ENCODE results near the gene ALDH9A1.
"Not testable (repeated sequence)": the region's sequence is repeated elsewhere in the genome, so short reads cannot be mapped to it uniquely, and the experiment has no call there.

ALDH9A1 gene

GRCh38 chr1:165703648-165704047, 5.3 kb upstream of the ALDH9A1 start:
- Mint-ChIP-seq H3K4me1 (peaks cover 2% of the 10 kb centered on the region), H3K27me3 (peaks cover 9% of the 10 kb centered on the region), H3K9me3 (no peaks in the 10 kb centered on the region), H3K27ac (no peak overlapping the region), H3K36me3 (no peaks in the 10 kb centered on the region), H3K4me3 (no peak overlapping the region)
- DNase-seq (ENCODE audit: low spot score in 2 of 2) (no peak), ATAC-seq (ENCODE audit: low read depth) (no peak)

- H3K9me3 Mint-ChIP-seq; H3K36me3 Mint-ChIP-seq; DNase-seq (ENCODE audit: low spot score in 2 of 2); ATAC-seq (ENCODE audit: low read depth); H3K27me3 Mint-ChIP-seq; H3K4me1 Mint-ChIP-seq; H3K27ac Mint-ChIP-seq; H3K4me3 Mint-ChIP-seq: not testable (repeated sequence)
These were observed 3.6 kb upstream of the ALDH9A1 start for GRCh38 chr1:165701922-165702321.

GRCh38 chr1:165699577-165699976, 1.2 kb upstream of the ALDH9A1 start:
- Mint-ChIP-seq H3K4me3 (no peak overlapping the region), H3K9me3 (no peaks in the 10 kb centered on the region), H3K27ac (no peak overlapping the region), H3K4me1 (peaks cover 14% of the 10 kb centered on the region), H3K36me3 (no peaks in the 10 kb centered on the region), H3K27me3 (no peaks in the 10 kb centered on the region)
- ATAC-seq (ENCODE audit: low read depth) (no peak), DNase-seq (ENCODE audit: low spot score in 2 of 2) (no peak)

- peak overlapping the region; percentile 99 for H3K4me3 Mint-ChIP-seq
- ATAC-seq (ENCODE audit: low read depth) (no peak), DNase-seq (ENCODE audit: low spot score in 2 of 2) (no peak)
- H3K36me3 Mint-ChIP-seq, result peaks cover 3% of the 10 kb centered on the region
- peak overlapping the region; percentile 96 for H3K27ac Mint-ChIP-seq
- peaks cover 14% of the 10 kb centered on the region for H3K4me1 Mint-ChIP-seq
- no peaks in the 10 kb centered on the region for H3K9me3 Mint-ChIP-seq
- no peaks in the 10 kb centered on the region for H3K27me3 Mint-ChIP-seq
These were observed 345 bp upstream of the ALDH9A1 start for GRCh38 chr1:165698761-165699052.

GRCh38 chr1:165697491-165697880, 876 bp downstream of the ALDH9A1 start:
- Mint-ChIP-seq H3K27me3 (no peaks in the 10 kb centered on the region), H3K4me3 (peak overlapping the region; percentile 99), H3K9me3 (no peaks in the 10 kb centered on the region), H3K27ac (peak overlapping the region; percentile 96), H3K4me1 (peaks cover 14% of the 10 kb centered on the region), H3K36me3 (peaks cover 7% of the 10 kb centered on the region)
- DNase-seq (ENCODE audit: low spot score in 2 of 2) (no peak), ATAC-seq (ENCODE audit: low read depth) (no peak)

- Mint-ChIP-seq H3K9me3 (no peaks in the 10 kb centered on the region), H3K4me3 (peak overlapping the region; percentile 38), H3K4me1 (peaks cover 19% of the 10 kb centered on the region), H3K36me3 (peaks cover 15% of the 10 kb centered on the region), H3K27ac (peak overlapping the region; percentile 73), H3K27me3 (no peaks in the 10 kb centered on the region)
- DNase-seq (ENCODE audit: low spot score in 2 of 2), result no peak
- ATAC-seq (ENCODE audit: low read depth), result no peak
These were observed 1.7 kb downstream of the ALDH9A1 start for GRCh38 chr1:165696625-165697100.

- H3K4me1 Mint-ChIP-seq, result peaks cover 24% of the 10 kb centered on the region
- no peaks in the 10 kb centered on the region for H3K27me3 Mint-ChIP-seq
- no peak overlapping the region for H3K4me3 Mint-ChIP-seq
- no peak overlapping the region for H3K27ac Mint-ChIP-seq
- no peaks in the 10 kb centered on the region for H3K9me3 Mint-ChIP-seq
- no peak for DNase-seq (ENCODE audit: low spot score in 2 of 2)
- no peak for ATAC-seq (ENCODE audit: low read depth)
- peaks cover 24% of the 10 kb centered on the region for H3K36me3 Mint-ChIP-seq
These were observed 3.3 kb downstream of the ALDH9A1 start for GRCh38 chr1:165695031-165695430.

GRCh38 chr1:165688046-165688445, 10.3 kb downstream of the ALDH9A1 start:
- no peak overlapping the region for H3K4me3 Mint-ChIP-seq
- no peaks in the 10 kb centered on the region for H3K27me3 Mint-ChIP-seq
- H3K27ac Mint-ChIP-seq, result no peak overlapping the region
- peaks cover 29% of the 10 kb centered on the region for H3K36me3 Mint-ChIP-seq
- DNase-seq (ENCODE audit: low spot score in 2 of 2), result no peak
- ATAC-seq (ENCODE audit: low read depth), result no peak
- H3K9me3 Mint-ChIP-seq, result peaks cover 2% of the 10 kb centered on the region
- H3K4me1 Mint-ChIP-seq, result peaks cover 35% of the 10 kb centered on the region

- DNase-seq (ENCODE audit: low spot score in 2 of 2), result no peak
- Mint-ChIP-seq H3K4me3 (peak overlapping the region; percentile 38), H3K27ac (peak overlapping the region; percentile 82), H3K27me3 (no peaks in the 10 kb centered on the region), H3K36me3 (peaks cover 28% of the 10 kb centered on the region), H3K4me1 (peaks cover 35% of the 10 kb centered on the region), H3K9me3 (peaks cover 2% of the 10 kb centered on the region)
- peak; percentile 5 for ATAC-seq (ENCODE audit: low read depth)
These were observed 11.4 kb downstream of the ALDH9A1 start for GRCh38 chr1:165686971-165687433.

GRCh38 chr1:165686121-165686970, 12.0 kb downstream of the ALDH9A1 start:
- ATAC-seq (ENCODE audit: low read depth) (peak; percentile 93), DNase-seq (ENCODE audit: low spot score in 2 of 2) (peak in 1 of 2 donors; percentile 30)
- H3K4me1 Mint-ChIP-seq, result peaks cover 30% of the 10 kb centered on the region
- H3K4me3 Mint-ChIP-seq, result peak overlapping the region; percentile 65
- no peaks in the 10 kb centered on the region for H3K27me3 Mint-ChIP-seq
- peaks cover 2% of the 10 kb centered on the region for H3K9me3 Mint-ChIP-seq
- H3K36me3 Mint-ChIP-seq, result peaks cover 25% of the 10 kb centered on the region
- H3K27ac Mint-ChIP-seq, result peak overlapping the region; percentile 82

- peaks cover 2% of the 10 kb centered on the region for H3K9me3 Mint-ChIP-seq
- DNase-seq (ENCODE audit: low spot score in 2 of 2) (no peak), ATAC-seq (ENCODE audit: low read depth) (no peak)
- no peak overlapping the region for H3K4me3 Mint-ChIP-seq
- H3K36me3 Mint-ChIP-seq, result peaks cover 34% of the 10 kb centered on the region
- no peaks in the 10 kb centered on the region for H3K27me3 Mint-ChIP-seq
- H3K27ac Mint-ChIP-seq, result peak overlapping the region; percentile 67
- peaks cover 27% of the 10 kb centered on the region for H3K4me1 Mint-ChIP-seq
These were observed 14.4 kb downstream of the ALDH9A1 start for GRCh38 chr1:165683848-165684485.

GRCh38 chr1:165680773-165681172, 17.6 kb downstream of the ALDH9A1 start:
- H3K27me3 Mint-ChIP-seq; DNase-seq (ENCODE audit: low spot score in 2 of 2); ATAC-seq (ENCODE audit: low read depth); H3K4me3 Mint-ChIP-seq; H3K9me3 Mint-ChIP-seq: not testable (repeated sequence)
- Mint-ChIP-seq H3K36me3 (peaks cover 39% of the 10 kb centered on the region), H3K4me1 (peaks cover 15% of the 10 kb centered on the region), H3K27ac (peak overlapping the region; percentile 41)

- DNase-seq (ENCODE audit: low spot score in 2 of 2) (no peak), ATAC-seq (ENCODE audit: low read depth) (no peak)
- H3K9me3 Mint-ChIP-seq, result no peaks in the 10 kb centered on the region
- H3K4me1 Mint-ChIP-seq, result peaks cover 11% of the 10 kb centered on the region
- peaks cover 40% of the 10 kb centered on the region for H3K36me3 Mint-ChIP-seq
- H3K27ac Mint-ChIP-seq, result peak overlapping the region; percentile 41
- no peaks in the 10 kb centered on the region for H3K27me3 Mint-ChIP-seq
- no peak overlapping the region for H3K4me3 Mint-ChIP-seq
These were observed 18.1 kb downstream of the ALDH9A1 start for GRCh38 chr1:165680303-165680702.

- Mint-ChIP-seq H3K36me3 (peaks cover 41% of the 10 kb centered on the region), H3K4me1 (peaks cover 5% of the 10 kb centered on the region), H3K9me3 (no peaks in the 10 kb centered on the region), H3K27ac (no peak overlapping the region), H3K4me3 (no peak overlapping the region), H3K27me3 (no peaks in the 10 kb centered on the region)
- ATAC-seq (ENCODE audit: low read depth) (no peak), DNase-seq (ENCODE audit: low spot score in 2 of 2) (no peak)
These were observed 18.9 kb downstream of the ALDH9A1 start for GRCh38 chr1:165679282-165680036.
